ENCODE data around the gene ALDOB.

ALDOB gene

GRCh38 chr9:101383361-101383760, 52.2 kb downstream of the ALDOB start:
- no peak for DNase-seq (ENCODE audit: low spot score)

GRCh38 chr9:101381833-101382342, 53.7 kb downstream of the ALDOB start:
- no peak for DNase-seq (ENCODE audit: low spot score)

DNA sequence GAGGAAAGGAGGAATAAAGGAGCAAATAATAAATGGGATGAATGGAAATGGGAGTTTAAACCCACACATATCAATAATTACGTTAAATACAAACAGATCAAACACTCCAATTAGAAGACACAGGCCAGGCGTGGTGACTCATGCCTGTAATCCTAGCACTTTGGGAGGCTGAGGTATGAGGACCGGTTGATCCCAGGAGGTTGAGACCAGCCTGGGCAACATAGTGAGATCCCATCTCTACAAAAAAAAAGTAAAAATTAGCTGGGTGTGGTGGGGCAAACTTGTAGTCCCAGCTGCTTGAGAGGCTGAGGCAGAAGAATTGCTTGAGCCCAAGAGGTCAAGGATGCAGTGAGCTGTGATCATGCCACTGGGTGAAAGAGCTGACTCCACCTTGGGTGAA, 54.5 kb downstream of the ALDOB start:
- DNase-seq (ENCODE audit: low spot score) = no peak

DNA sequence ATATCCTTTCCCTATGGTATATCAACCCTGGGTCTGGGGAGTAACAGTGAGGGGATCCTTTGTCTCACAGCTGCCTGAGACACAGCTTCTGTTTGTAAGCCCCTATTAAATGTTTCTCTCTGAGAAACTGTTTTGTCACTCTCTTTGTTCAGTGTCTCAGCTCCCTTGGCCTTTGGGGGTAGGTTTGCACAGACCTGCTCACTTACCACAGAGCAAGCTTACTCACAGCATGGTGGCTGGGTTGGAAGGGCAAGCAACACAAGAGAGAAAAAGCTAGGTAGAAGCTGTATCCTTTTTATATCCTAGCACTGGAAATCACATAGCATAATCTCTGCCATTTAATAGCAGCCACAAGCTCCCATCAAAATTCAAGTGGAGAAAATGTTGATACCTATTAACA, 55.3 kb downstream of the ALDOB start:
- no peak for DNase-seq (ENCODE audit: low spot score)

DNA sequence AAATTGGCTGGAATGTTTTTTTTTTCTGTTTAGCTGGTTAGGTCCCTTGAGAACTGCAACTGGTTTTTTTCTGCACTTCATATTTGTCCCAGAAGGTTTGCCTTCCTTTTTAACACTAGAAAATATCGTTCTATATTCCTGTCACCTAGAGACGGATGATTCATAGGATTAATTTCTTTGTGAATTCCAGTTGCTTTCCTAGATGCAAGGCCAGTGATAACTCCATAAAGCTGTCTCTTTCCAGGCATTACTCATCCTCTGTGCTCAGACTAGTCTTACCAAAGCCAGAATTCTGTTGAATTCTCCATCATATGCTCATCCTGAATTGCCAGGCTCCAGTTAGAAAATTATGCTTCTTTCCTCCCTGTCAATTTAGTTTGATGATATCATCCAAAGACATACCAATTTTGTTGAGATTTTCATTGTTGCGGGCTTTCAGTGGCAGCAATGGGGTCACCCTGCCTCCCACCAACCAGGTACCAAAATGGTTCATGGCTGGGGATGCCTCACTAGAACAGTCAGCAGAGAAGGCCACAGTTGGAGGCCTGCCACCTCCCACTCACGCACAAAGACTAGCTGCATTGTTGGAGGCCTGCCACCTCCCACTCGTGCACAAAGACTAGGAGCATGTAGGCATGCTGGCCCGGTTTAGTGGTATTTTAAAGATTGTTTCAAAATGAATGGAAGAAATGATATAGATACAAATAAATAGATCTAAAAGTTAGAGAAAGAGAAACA, 59.3 kb downstream of the ALDOB start:
- DNase-seq (ENCODE audit: low spot score) = peak; percentile 82

- DNase-seq (ENCODE audit: low spot score) = no peak
Measured at GRCh38 chr9:101375546-101375945, 60.0 kb downstream of the ALDOB start.

GRCh38 chr9:101372327-101373118, 63.1 kb downstream of the ALDOB start:
- no peak for DNase-seq (ENCODE audit: low spot score)

- no peak for DNase-seq (ENCODE audit: low spot score)
Measured at GRCh38 chr9:101371813-101372212, 63.8 kb downstream of the ALDOB start.

Data from GM03348 (cell line).